GM12872 (cell line): ENCODE data around the gene MAP3K5.

Source experiments
- CTCF ChIP-seq: IDR thresholded peaks from 3 replicates; pipeline ENCODE4 v1.5.1; 2011; ENCODE audit warnings: low read depth, mild to moderate bottlenecking, low read length, moderate library complexity; ENCODE audit not compliant: insufficient read depth

The MAP3K5 gene

GRCh38 chr6:136613477-136613876, 178.8 kb downstream of the MAP3K5 start:
- no peak for TF ChIP-seq CTCF

GRCh38 chr6:136612666-136613389, 179.4 kb downstream of the MAP3K5 start:
- no peak for TF ChIP-seq CTCF

- TF ChIP-seq CTCF = no peak
Measured at GRCh38 chr6:136611746-136612145, 180.5 kb downstream of the MAP3K5 start.

- no peak for TF ChIP-seq CTCF
Measured at GRCh38 chr6:136611133-136611532, 181.1 kb downstream of the MAP3K5 start.

- no peak for TF ChIP-seq CTCF
Measured at GRCh38 chr6:136609873-136610706, 182.2 kb downstream of the MAP3K5 start.

- no peak for TF ChIP-seq CTCF
Measured at GRCh38 chr6:136608991-136609390, 183.3 kb downstream of the MAP3K5 start.

GRCh38 chr6:136607932-136608772, 184.1 kb downstream of the MAP3K5 start:
- peak; percentile 96 for TF ChIP-seq CTCF
